Thyroid gland (tissue), 4 donors: ENCODE data around the gene RCVRN.

Source experiments
- POLR2A ChIP-seq, 2 donors: fragments of 450-650 bp; IDR thresholded peaks; one replicate each; pipeline ENCODE4 v1.6.1; 2017; ENCODE audit warnings: antibody characterized with exemption in 2 of 2, mild to moderate bottlenecking in 2 of 2, moderate library complexity in 1 of 2
- TF ChIP-seq, protein P1 (sequence below), 6 experiments: fragments of 200-600 bp in 3 of 6; fragments of 450-650 bp in 3 of 6; sonication (generic) in 3 of 6; IDR thresholded peaks; one replicate each; pipeline ENCODE4 v1.5.1; 2016 to 2019; ENCODE audit warnings: antibody characterized with exemption in 6 of 6, mild to moderate bottlenecking in 2 of 6, inconsistent platforms in 1 of 6, moderate library complexity in 1 of 6

DNA sequence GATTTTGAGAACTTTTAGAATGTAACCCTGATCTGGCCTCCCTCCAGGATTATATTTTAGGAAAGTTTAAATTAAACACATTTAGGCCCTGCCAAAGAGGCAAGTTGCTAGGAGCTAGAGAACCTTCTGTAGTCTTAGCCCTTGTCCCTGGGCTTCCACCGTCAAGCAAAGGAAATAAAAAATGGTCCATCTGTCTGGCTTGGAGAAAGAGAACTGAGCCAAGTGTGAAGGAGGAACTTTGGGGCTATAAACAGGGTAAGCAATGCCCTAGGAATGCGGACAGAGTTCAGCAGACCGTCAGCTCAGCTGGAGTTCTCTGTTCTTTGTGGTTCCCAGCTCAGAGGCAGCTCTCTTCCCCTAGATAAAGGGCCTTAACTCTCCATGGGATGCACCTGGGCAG lies 29.6 kb downstream of the RCVRN start:
- TF ChIP-seq POLR2A (IDR thresholded peaks at IDR 0.05) = no peak
- TF ChIP-seq, protein P1, sequence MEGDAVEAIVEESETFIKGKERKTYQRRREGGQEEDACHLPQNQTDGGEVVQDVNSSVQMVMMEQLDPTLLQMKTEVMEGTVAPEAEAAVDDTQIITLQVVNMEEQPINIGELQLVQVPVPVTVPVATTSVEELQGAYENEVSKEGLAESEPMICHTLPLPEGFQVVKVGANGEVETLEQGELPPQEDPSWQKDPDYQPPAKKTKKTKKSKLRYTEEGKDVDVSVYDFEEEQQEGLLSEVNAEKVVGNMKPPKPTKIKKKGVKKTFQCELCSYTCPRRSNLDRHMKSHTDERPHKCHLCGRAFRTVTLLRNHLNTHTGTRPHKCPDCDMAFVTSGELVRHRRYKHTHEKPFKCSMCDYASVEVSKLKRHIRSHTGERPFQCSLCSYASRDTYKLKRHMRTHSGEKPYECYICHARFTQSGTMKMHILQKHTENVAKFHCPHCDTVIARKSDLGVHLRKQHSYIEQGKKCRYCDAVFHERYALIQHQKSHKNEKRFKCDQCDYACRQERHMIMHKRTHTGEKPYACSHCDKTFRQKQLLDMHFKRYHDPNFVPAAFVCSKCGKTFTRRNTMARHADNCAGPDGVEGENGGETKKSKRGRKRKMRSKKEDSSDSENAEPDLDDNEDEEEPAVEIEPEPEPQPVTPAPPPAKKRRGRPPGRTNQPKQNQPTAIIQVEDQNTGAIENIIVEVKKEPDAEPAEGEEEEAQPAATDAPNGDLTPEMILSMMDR (IDR thresholded peaks at IDR 0.05) = no peak
